OCI-LY3 (cell line): ENCODE data around the gene EPYC.

Experiments
- H2AFZ ChIP-seq: fragments of 200-600, 300-600 bp; shearing (Covaris generic); 2 replicates; pipeline ENCODE4 v1.6.0; 2014; ENCODE audit warnings: antibody characterized with exemption, low read depth, low read length
- H3K27ac ChIP-seq: fragments of 200-600, 300-600 bp; sonication (generic); 2 replicates; pipeline ENCODE4 v1.5.1; 2014; ENCODE audit warnings: mild to moderate bottlenecking, low read length, moderate library complexity, mixed read lengths
- H3K27me3 ChIP-seq: fragments of 200-600, 300-600 bp; sonication (generic); 2 replicates; pipeline ENCODE4 v1.6.1; 2014; ENCODE audit warnings: low read depth, low read length, mixed read lengths
- H3K36me3 ChIP-seq: fragments of 200-600, 300-600 bp; sonication (generic); replicated peaks from 2 replicates; pipeline ENCODE3; 2014; ENCODE audit warnings: low read depth, low read length, mixed read lengths
- H3K4me1 ChIP-seq: fragments of 300-600, 200-600 bp; sonication (generic); 2 replicates; pipeline ENCODE4 v1.6.1; 2014; ENCODE audit warnings: low read length, mixed read lengths
- H3K4me2 ChIP-seq: fragments of 200-600, 300-600 bp; sonication (generic); 2 replicates; pipeline ENCODE4 v1.6.1; 2014; ENCODE audit warnings: low read length, mixed read lengths
- H3K4me3 ChIP-seq: fragments of 300-600, 200-600 bp; sonication (generic); 2 replicates; pipeline ENCODE4 v1.5.1; 2014; ENCODE audit warnings: antibody characterized with exemption, mild to moderate bottlenecking, low read length, moderate library complexity
- H3K79me2 ChIP-seq: fragments of 300-600, 200-600 bp; shearing (Covaris generic); 2 replicates; pipeline ENCODE4 v1.6.1; 2014; ENCODE audit warnings: mild to moderate bottlenecking, low read length, mixed read lengths
- H3K9ac ChIP-seq: fragments of 300-600, 200-600 bp; shearing (Covaris generic); 2 replicates; pipeline ENCODE4 v1.6.0; 2014; ENCODE audit warnings: mild to moderate bottlenecking, low read length, moderate library complexity
- H3K9me3 ChIP-seq: fragments of 200-600, 300-600 bp; shearing (Covaris generic); 2 replicates; pipeline ENCODE4 v1.6.1; 2014; ENCODE audit warnings: low read length, mixed read lengths; ENCODE audit not compliant: insufficient read depth
- H4K20me1 ChIP-seq: fragments of 200-600, 300-600 bp; sonication (generic); 2 replicates; pipeline ENCODE4 v1.6.1; 2016; ENCODE audit warnings: low read length, mixed read lengths; ENCODE audit not compliant: insufficient read depth
- EZH2phosphoT487 ChIP-seq: fragments of 200-600 bp; shearing (Covaris generic); IDR thresholded peaks from 2 replicates; pipeline ENCODE4 v1.6.1; 2018; ENCODE audit warnings: antibody characterized with exemption, mixed run types, low read depth
- TF ChIP-seq, protein P1 (sequence below): fragments of 200-600, 300-600 bp; sonication (generic); IDR thresholded peaks from 2 replicates; pipeline ENCODE4 v1.5.1; 2014; ENCODE audit warnings: antibody characterized with exemption, low read length, low read depth

Gene EPYC

DNA sequence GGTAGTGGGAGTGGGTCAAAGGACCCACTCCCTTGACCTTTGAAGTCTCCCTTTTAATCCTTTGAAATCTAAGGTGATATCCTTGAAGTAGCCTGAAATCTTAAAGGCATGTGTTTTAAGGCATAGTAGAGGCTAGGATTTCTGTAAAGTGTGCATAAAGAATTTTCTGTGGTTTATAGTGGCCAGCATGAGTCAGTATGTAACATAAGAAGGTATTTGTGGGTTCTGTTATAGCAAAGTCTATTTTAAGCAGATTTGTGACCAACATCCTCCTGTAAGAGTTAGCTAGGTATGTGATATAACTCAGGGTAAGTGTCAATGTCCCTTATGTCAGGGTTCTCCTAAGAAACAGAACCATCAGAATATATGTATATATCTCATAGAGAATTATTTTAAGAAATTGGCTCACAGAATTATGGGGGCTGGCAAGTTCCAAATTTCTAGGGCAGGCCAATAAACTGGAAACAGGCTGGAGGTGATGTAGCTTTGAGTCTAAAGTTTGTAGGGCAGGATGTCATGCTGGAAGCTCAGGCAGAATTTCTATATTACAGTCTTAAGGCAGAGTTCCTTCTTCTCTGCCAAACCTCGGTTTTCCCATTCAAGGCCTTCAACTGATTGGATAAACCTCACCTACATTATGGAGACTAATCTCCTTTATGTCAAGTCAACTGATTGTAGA, 18.7 kb upstream of the EPYC start:
- Histone ChIP-seq H4K20me1 (no peaks in the 10 kb centered on the region), H3K36me3 (no peaks in the 10 kb centered on the region), H3K4me1 (peaks cover 5% of the 10 kb centered on the region), H2AFZ (no peak overlapping the region), H3K4me3 (no peak overlapping the region), H3K27ac (no peak overlapping the region), H3K9me3 (no peaks in the 10 kb centered on the region), H3K79me2 (no peaks in the 10 kb centered on the region), H3K4me2 (no peak overlapping the region), H3K9ac (no peak overlapping the region), H3K27me3 (no peaks in the 10 kb centered on the region)
- TF ChIP-seq, protein P1, sequence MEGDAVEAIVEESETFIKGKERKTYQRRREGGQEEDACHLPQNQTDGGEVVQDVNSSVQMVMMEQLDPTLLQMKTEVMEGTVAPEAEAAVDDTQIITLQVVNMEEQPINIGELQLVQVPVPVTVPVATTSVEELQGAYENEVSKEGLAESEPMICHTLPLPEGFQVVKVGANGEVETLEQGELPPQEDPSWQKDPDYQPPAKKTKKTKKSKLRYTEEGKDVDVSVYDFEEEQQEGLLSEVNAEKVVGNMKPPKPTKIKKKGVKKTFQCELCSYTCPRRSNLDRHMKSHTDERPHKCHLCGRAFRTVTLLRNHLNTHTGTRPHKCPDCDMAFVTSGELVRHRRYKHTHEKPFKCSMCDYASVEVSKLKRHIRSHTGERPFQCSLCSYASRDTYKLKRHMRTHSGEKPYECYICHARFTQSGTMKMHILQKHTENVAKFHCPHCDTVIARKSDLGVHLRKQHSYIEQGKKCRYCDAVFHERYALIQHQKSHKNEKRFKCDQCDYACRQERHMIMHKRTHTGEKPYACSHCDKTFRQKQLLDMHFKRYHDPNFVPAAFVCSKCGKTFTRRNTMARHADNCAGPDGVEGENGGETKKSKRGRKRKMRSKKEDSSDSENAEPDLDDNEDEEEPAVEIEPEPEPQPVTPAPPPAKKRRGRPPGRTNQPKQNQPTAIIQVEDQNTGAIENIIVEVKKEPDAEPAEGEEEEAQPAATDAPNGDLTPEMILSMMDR, result no peak
- TF ChIP-seq EZH2phosphoT487, result no peak

- no peaks in the 10 kb centered on the region for H3K79me2 ChIP-seq
- H3K4me2 ChIP-seq, result no peak overlapping the region
- H3K9me3 ChIP-seq, result no peaks in the 10 kb centered on the region
- no peaks in the 10 kb centered on the region for H4K20me1 ChIP-seq
- TF ChIP-seq, protein P1, result no peak
- TF ChIP-seq EZH2phosphoT487, result no peak
- H3K9ac ChIP-seq, result no peak overlapping the region
- peaks cover 5% of the 10 kb centered on the region for H3K4me1 ChIP-seq
- H3K27me3 ChIP-seq, result no peaks in the 10 kb centered on the region
- no peaks in the 10 kb centered on the region for H3K36me3 ChIP-seq
- H2AFZ ChIP-seq, result no peak overlapping the region
- no peak overlapping the region for H3K27ac ChIP-seq
- no peak overlapping the region for H3K4me3 ChIP-seq
Observed at GRCh38 chr12:91021076-91021475, 16.3 kb upstream of the EPYC start.

- Histone ChIP-seq H3K27me3 (no peaks in the 10 kb centered on the region), H2AFZ (no peak overlapping the region), H3K27ac (no peak overlapping the region), H4K20me1 (no peaks in the 10 kb centered on the region), H3K9ac (no peak overlapping the region), H3K79me2 (no peaks in the 10 kb centered on the region), H3K9me3 (0 out of 2 replicates have a peak, but pooled peaks cover 11% of the 10 kb centered on the region), H3K4me3 (no peak overlapping the region), H3K36me3 (no peaks in the 10 kb centered on the region), H3K4me2 (no peak overlapping the region), H3K4me1 (peaks cover 5% of the 10 kb centered on the region)
- TF ChIP-seq EZH2phosphoT487, result no peak
- TF ChIP-seq, protein P1, result no peak
Observed at GRCh38 chr12:91019455-91019854, 14.7 kb upstream of the EPYC start.

- TF ChIP-seq, protein P1, result no peak
- no peak for TF ChIP-seq EZH2phosphoT487
- H2AFZ ChIP-seq, result no peak overlapping the region
- H3K79me2 ChIP-seq, result no peaks in the 10 kb centered on the region
- H3K4me3 ChIP-seq, result no peak overlapping the region
- H3K9me3 ChIP-seq, result 0 out of 2 replicates have a peak, but pooled peaks cover 11% of the 10 kb centered on the region
- H3K27ac ChIP-seq, result no peak overlapping the region
- no peak overlapping the region for H3K9ac ChIP-seq
- no peaks in the 10 kb centered on the region for H3K27me3 ChIP-seq
- no peaks in the 10 kb centered on the region for H3K36me3 ChIP-seq
- peaks cover 5% of the 10 kb centered on the region for H3K4me1 ChIP-seq
- no peak overlapping the region for H3K4me2 ChIP-seq
- H4K20me1 ChIP-seq, result no peaks in the 10 kb centered on the region
Observed at GRCh38 chr12:91017511-91018263, 12.9 kb upstream of the EPYC start.
